Activated naive CD8-positive, alpha-beta T cell (primary cell): Measurements from ENCODE around the gene RXRA.

ENCODE experiments used
- H3K27ac Mint-ChIP-seq: one replicate; pipeline ENCODE4 v1.8.0; 2021; ENCODE audit warnings: mixed read lengths
- H3K27me3 Mint-ChIP-seq: one replicate; pipeline ENCODE4 v1.8.0; 2021; ENCODE audit warnings: mixed read lengths
- H3K36me3 Mint-ChIP-seq: one replicate; pipeline ENCODE4 v1.8.0; 2021; ENCODE audit warnings: mixed read lengths
- H3K4me1 Mint-ChIP-seq: one replicate; pipeline ENCODE4 v1.8.0; 2021; ENCODE audit warnings: low read depth, mixed read lengths
- H3K4me3 Mint-ChIP-seq: one replicate; pipeline ENCODE4 v1.8.0; 2021; ENCODE audit warnings: mild to moderate bottlenecking, mixed read lengths
- H3K9me3 Mint-ChIP-seq: one replicate; pipeline ENCODE4 v1.8.0; 2021; ENCODE audit warnings: low read depth, mixed read lengths

Gene RXRA

GRCh38 chr9:134290603-134291451 lies 35.4 kb upstream of the RXRA start:
- Mint-ChIP-seq H3K9me3 (no peaks in the 10 kb centered on the region), H3K4me3 (no peak overlapping the region), H3K27me3 (peaks cover 2% of the 10 kb centered on the region), H3K36me3 (no peaks in the 10 kb centered on the region), H3K27ac (no peak overlapping the region), H3K4me1 (peaks cover 2% of the 10 kb centered on the region)

- Mint-ChIP-seq H3K4me1 (peaks cover 2% of the 10 kb centered on the region), H3K36me3 (no peaks in the 10 kb centered on the region), H3K27me3 (peaks cover 2% of the 10 kb centered on the region), H3K4me3 (no peak overlapping the region), H3K9me3 (no peaks in the 10 kb centered on the region), H3K27ac (no peak overlapping the region)
These were observed 34.8 kb upstream of the RXRA start for GRCh38 chr9:134291452-134291881.

- Mint-ChIP-seq H3K9me3 (no peaks in the 10 kb centered on the region), H3K36me3 (no peaks in the 10 kb centered on the region), H3K27ac (no peak overlapping the region), H3K4me3 (no peak overlapping the region), H3K4me1 (peaks cover 2% of the 10 kb centered on the region), H3K27me3 (no peaks in the 10 kb centered on the region)
These were observed 34.0 kb upstream of the RXRA start for GRCh38 chr9:134291961-134292871.

- Mint-ChIP-seq H3K4me3 (peak overlapping the region; percentile 2), H3K27ac (no peak overlapping the region), H3K27me3 (no peaks in the 10 kb centered on the region), H3K9me3 (no peaks in the 10 kb centered on the region), H3K36me3 (no peaks in the 10 kb centered on the region), H3K4me1 (peaks cover 2% of the 10 kb centered on the region)
These were observed 33.2 kb upstream of the RXRA start for GRCh38 chr9:134293031-134293521.

- no peaks in the 10 kb centered on the region for H3K27me3 Mint-ChIP-seq
- no peaks in the 10 kb centered on the region for H3K36me3 Mint-ChIP-seq
- peaks cover 2% of the 10 kb centered on the region for H3K4me1 Mint-ChIP-seq
- H3K4me3 Mint-ChIP-seq = peak overlapping the region; percentile 73
- H3K9me3 Mint-ChIP-seq = no peaks in the 10 kb centered on the region
- H3K27ac Mint-ChIP-seq = no peak overlapping the region
These were observed 32.6 kb upstream of the RXRA start for GRCh38 chr9:134293611-134294152.

- Mint-ChIP-seq H3K9me3 (no peaks in the 10 kb centered on the region), H3K36me3 (no peaks in the 10 kb centered on the region), H3K27ac (no peak overlapping the region), H3K4me3 (peak overlapping the region; percentile 40), H3K4me1 (peaks cover 2% of the 10 kb centered on the region), H3K27me3 (no peaks in the 10 kb centered on the region)
These were observed 31.8 kb upstream of the RXRA start for GRCh38 chr9:134294153-134295071.

GRCh38 chr9:134295101-134295745 lies 31.0 kb upstream of the RXRA start:
- H3K4me3 Mint-ChIP-seq = no peak overlapping the region
- no peaks in the 10 kb centered on the region for H3K9me3 Mint-ChIP-seq
- H3K36me3 Mint-ChIP-seq = no peaks in the 10 kb centered on the region
- no peaks in the 10 kb centered on the region for H3K27me3 Mint-ChIP-seq
- H3K4me1 Mint-ChIP-seq = peaks cover 2% of the 10 kb centered on the region
- no peak overlapping the region for H3K27ac Mint-ChIP-seq

GRCh38 chr9:134295746-134296250 lies 30.5 kb upstream of the RXRA start:
- no peaks in the 10 kb centered on the region for H3K9me3 Mint-ChIP-seq
- H3K27ac Mint-ChIP-seq = no peak overlapping the region
- no peaks in the 10 kb centered on the region for H3K36me3 Mint-ChIP-seq
- peaks cover 2% of the 10 kb centered on the region for H3K4me1 Mint-ChIP-seq
- no peaks in the 10 kb centered on the region for H3K27me3 Mint-ChIP-seq
- H3K4me3 Mint-ChIP-seq = no peak overlapping the region

- Mint-ChIP-seq H3K4me1 (peaks cover 4% of the 10 kb centered on the region), H3K27ac (no peak overlapping the region), H3K9me3 (no peaks in the 10 kb centered on the region), H3K36me3 (no peaks in the 10 kb centered on the region), H3K27me3 (no peaks in the 10 kb centered on the region), H3K4me3 (no peak overlapping the region)
These were observed 29.8 kb upstream of the RXRA start for GRCh38 chr9:134296301-134297082.

- Mint-ChIP-seq H3K27ac (no peak overlapping the region), H3K4me1 (peaks cover 8% of the 10 kb centered on the region), H3K36me3 (no peaks in the 10 kb centered on the region), H3K4me3 (no peak overlapping the region), H3K27me3 (no peaks in the 10 kb centered on the region), H3K9me3 (no peaks in the 10 kb centered on the region)
These were observed 29.2 kb upstream of the RXRA start for GRCh38 chr9:134297083-134297410.

- Mint-ChIP-seq H3K36me3 (no peaks in the 10 kb centered on the region), H3K27me3 (no peaks in the 10 kb centered on the region), H3K4me1 (peaks cover 11% of the 10 kb centered on the region), H3K9me3 (no peaks in the 10 kb centered on the region), H3K4me3 (no peak overlapping the region), H3K27ac (no peak overlapping the region)
These were observed 28.7 kb upstream of the RXRA start for GRCh38 chr9:134297576-134297975.

GRCh38 chr9:134298000-134298399 lies 28.3 kb upstream of the RXRA start:
- Mint-ChIP-seq H3K4me3 (no peak overlapping the region), H3K4me1 (peaks cover 11% of the 10 kb centered on the region), H3K27ac (no peak overlapping the region), H3K27me3 (no peaks in the 10 kb centered on the region), H3K36me3 (no peaks in the 10 kb centered on the region), H3K9me3 (no peaks in the 10 kb centered on the region)

- Mint-ChIP-seq H3K9me3 (no peaks in the 10 kb centered on the region), H3K27me3 (no peaks in the 10 kb centered on the region), H3K4me3 (no peak overlapping the region), H3K4me1 (peaks cover 9% of the 10 kb centered on the region), H3K36me3 (no peaks in the 10 kb centered on the region), H3K27ac (no peak overlapping the region)
These were observed 27.2 kb upstream of the RXRA start for GRCh38 chr9:134299068-134299467.
